K562 (cell line): ENCODE results near the gene TCEANC2. TPM values are rescaled to one million over a fixed set of nuclear protein-coding genes. Genes with fewer than 3 reads are reported as not detected.
A peak's percentile ranks its signal among the peaks of the same experiment; 100 is the strongest.
"Not testable (repeated sequence)": the region's sequence is repeated elsewhere in the genome, so short reads cannot be mapped to it uniquely, and the experiment has no call there.

Source experiments
- ATAC-seq: fragments of 200-7000 bp; cut with Tn5 transposase; 3 replicates; pipeline ENCODE4 v1.9.1; 2020; ENCODE audit warnings: moderate library complexity
- BruUV-seq: library from RNA; stranded (reverse); fragments of 400-500 nt; replicated peaks from 2 replicates; lab custom pipeline; 2021; lab: Mats Ljungman, UMichigan
- CTCF ChIA-PET: fragments of 300-600 bp; formaldehyde crosslinking; extraction: SDS; loops from one replicate; lab custom pipeline; 2021; ENCODE audit warnings: low intra/inter-chr PET ratio; lab: Yijun Ruan, JAX
- POLR2A ChIA-PET: fragments of 300-600, 350-650 bp; sonication (Branson Sonifier 250); formaldehyde crosslinking; extraction: SDS; loops from one replicate; lab custom pipeline; 2021; ENCODE audit warnings: antibody characterized with exemption, inconsistent platforms; lab: Yijun Ruan, JAX
- DNase-seq, 4 experiments: peaks; one replicate each; pipeline versions ENCODE4 v3.0.0 to v3.0.0-alpha.2; 2011 to 2018; ENCODE audit warnings: low spot score in 3 of 4, mixed read lengths in 3 of 4; ENCODE audit errors: extremely low read depth in 1 of 4
- FAIRE-seq: peaks from 2 replicates; lab custom pipeline; 2011; peaks lifted over from hg19 to GRCh38; lab: Jason Lieb, UNC
- H2AFZ ChIP-seq: 2 replicates; pipeline ENCODE4 v1.6.0; 2011; ENCODE audit warnings: low read depth, low read length, control low read depth, inconsistent platforms
- H3K27ac ChIP-seq: fragments of 200-600 bp; 3 replicates; pipeline ENCODE4 v1.8.0; 2011; ENCODE audit warnings: low read depth, mild to moderate bottlenecking, control low read depth, inconsistent platforms, low read length, moderate library complexity, mixed read lengths; ENCODE audit errors: extremely low read depth
- H3K27me3 ChIP-seq, 2 experiments: fragments of 300-600 bp in 1 of 2; 2 replicates in 1 of 2; 3 replicates in 1 of 2; pipeline versions ENCODE4 v1.6.0 to v1.8.0; 2011; ENCODE audit warnings: inconsistent platforms in 2 of 2, low read length in 2 of 2, mild to moderate bottlenecking in 1 of 2, mixed read lengths in 1 of 2, moderate library complexity in 1 of 2; ENCODE audit not compliant: control insufficient read depth in 2 of 2, insufficient read depth in 2 of 2
- H3K36me3 ChIP-seq: fragments of 300-600 bp; 3 replicates; pipeline ENCODE4 v1.8.0; 2011; ENCODE audit warnings: mild to moderate bottlenecking, low read length, inconsistent platforms; ENCODE audit not compliant: control insufficient read depth, insufficient read depth
- H3K4me1 ChIP-seq, 2 experiments: fragments of 200-600 bp in 1 of 2; replicated peaks in 1 of 2; 2 replicates in 1 of 2; 3 replicates in 1 of 2; pipeline versions ENCODE4 v1.5.1 to v1.8.0; 2011; ENCODE audit warnings: inconsistent platforms in 2 of 2, low read length in 2 of 2, mild to moderate bottlenecking in 1 of 2, mixed read lengths in 1 of 2, moderate library complexity in 1 of 2; ENCODE audit not compliant: control insufficient read depth in 2 of 2, insufficient read depth in 2 of 2
- H3K4me2 ChIP-seq: 2 replicates; pipeline ENCODE4 v1.6.1; 2011; ENCODE audit warnings: low read length, control low read depth, inconsistent platforms, mixed read lengths; ENCODE audit not compliant: insufficient read depth
- H3K4me3 ChIP-seq: fragments of 200-600 bp; sonication (generic), shearing (Covaris generic); 2 replicates; pipeline ENCODE4 v1.5.1; 2016; ENCODE audit warnings: control low read depth, inconsistent platforms
- H3K79me2 ChIP-seq: fragments of 200-600 bp; 3 replicates; pipeline ENCODE4 v1.8.0; 2011; ENCODE audit warnings: low read length, inconsistent platforms; ENCODE audit not compliant: control insufficient read depth, insufficient read depth
- H3K9ac ChIP-seq, 2 experiments: 2 replicates each; pipeline versions ENCODE4 v1.6.0 to v1.6.1; 2011; ENCODE audit warnings: low read depth in 2 of 2, low read length in 2 of 2, control low read depth in 1 of 2, inconsistent platforms in 1 of 2, mild to moderate bottlenecking in 1 of 2, mixed read lengths in 1 of 2; ENCODE audit not compliant: insufficient read depth in 1 of 2
- H3K9me1 ChIP-seq: one replicate; pipeline ENCODE4 v1.6.0; 2011; ENCODE audit warnings: inconsistent platforms, mild to moderate bottlenecking, low read length, moderate library complexity; ENCODE audit not compliant: control insufficient read depth, insufficient read depth
- H3K9me3 ChIP-seq: replicated peaks from 2 replicates; pipeline ENCODE4 v1.5.1; 2011; ENCODE audit warnings: low read depth, low read length, inconsistent platforms; ENCODE audit not compliant: control insufficient read depth, insufficient read depth
- H4K20me1 ChIP-seq: replicated peaks from 2 replicates; pipeline ENCODE4 v1.6.1; 2011; ENCODE audit warnings: low read length, inconsistent platforms, mixed read lengths; ENCODE audit not compliant: control insufficient read depth, insufficient read depth
- GABPA ChIP-seq: fragments of 200-800 bp; sonication (Bioruptor generic); conservative IDR thresholded peaks from 2 replicates; pipeline ENCODE4 v1.6.1; 2016; ENCODE audit warnings: low read depth, missing genetic modification characterization, missing compliant biosample characterization
- GATAD2B ChIP-seq: fragments of 450-650 bp; IDR thresholded peaks from 2 replicates; pipeline ENCODE4 v1.6.1; 2017; ENCODE audit warnings: mild to moderate bottlenecking, borderline replicate concordance
- HMGN3 ChIP-seq: IDR thresholded peaks from 2 replicates; pipeline ENCODE4 v1.6.1; 2011; ENCODE audit warnings: borderline replicate concordance, low read depth, mild to moderate bottlenecking, mixed read lengths, low read length; ENCODE audit not compliant: insufficient read length; ENCODE audit errors: extremely low read depth
- KLF6 ChIP-seq: fragments of 250-450 bp; sonication (Bioruptor Pico); IDR thresholded peaks from 2 replicates; pipeline ENCODE4 v1.4.0; 2020; ENCODE audit warnings: mild to moderate bottlenecking, moderate library complexity, borderline replicate concordance
- RBM25 ChIP-seq: fragments of 200-400 bp; formaldehyde crosslinking; IDR thresholded peaks from 2 replicates; pipeline ENCODE4 v1.6.1; 2018; ENCODE audit warnings: low read length, low read depth, moderate library complexity; ENCODE audit not compliant: severe bottlenecking
- SMARCA5 ChIP-seq: fragments of 450-650 bp; IDR thresholded peaks from 2 replicates; pipeline ENCODE4 v1.6.1; 2016
- SRSF9 ChIP-seq: fragments of 200-400 bp; formaldehyde crosslinking; IDR thresholded peaks from 2 replicates; pipeline ENCODE4 v1.6.1; 2017; ENCODE audit warnings: low read depth, low read length, borderline replicate concordance
- TCF3 ChIP-seq: sonication (generic); formaldehyde crosslinking; IDR thresholded peaks from 2 replicates; pipeline ENCODE4 v1.4.0; 2020; ENCODE audit warnings: mild to moderate bottlenecking, missing genetic modification reagents
- ZEB2 ChIP-seq: fragments of 450-650 bp; IDR thresholded peaks from 2 replicates; pipeline ENCODE4 v1.6.1; 2016
- ZNF121 ChIP-seq: sonication (generic); formaldehyde crosslinking; conservative IDR thresholded peaks from 2 replicates; pipeline ENCODE4 v1.8.0; 2022; ENCODE audit warnings: missing genetic modification reagents
- ZNF668 ChIP-seq: fragments of 250-450 bp; sonication (Bioruptor Pico); IDR thresholded peaks from 2 replicates; pipeline ENCODE4 v1.8.0; 2022; ENCODE audit warnings: mild to moderate bottlenecking, inconsistent platforms
- WGBS: fragments of 100-300 bp; shearing (Covaris generic); methylation state at CpG from one replicate; pipeline ENCODE4 v1.1.6; 2016; ENCODE audit warnings: low coverage, mixed read lengths; ENCODE audit not compliant: insufficient coverage; ENCODE audit errors: missing lambda C conversion rate; 5-methylcytosine and 5-hydroxymethylcytosine counted together
- in situ Hi-C: fragments of 300-500 bp; cut with MboI; formaldehyde crosslinking; loops from 4 replicates; pipeline ENCODE4 v1.15.0; 2018; ENCODE audit warnings: inconsistent platforms, mixed read lengths
- intact Hi-C: fragments of 100-400 bp; cut with micrococcal nuclease; formaldehyde crosslinking; loops from 2 replicates; pipeline ENCODE4 v1.14.2; 2022
- polyA plus RNA-seq, 8 experiments: library from polyadenylated mRNA; depleted of rRNA in 4 of 8; stranded (reverse) in 5 of 8; unstranded in 3 of 8; fragments of >200 nt; fragmentation: Nextera tagmentation in 2 of 8; fragmentation: Illumina TruSeq in 1 of 8; extraction: Ambion mirVana in 2 of 8; extraction: Trizol in 1 of 8; gene quantifications; 2 replicates each; pipeline versions ENCODE4 v1.2.1 to v1.2.3, GENCODE V29; 2011 to 2014; ENCODE audit warnings: inconsistent platforms in 1 of 8, missing spikeins in 1 of 8
- total RNA-seq, 7 experiments: library from RNA; depleted of rRNA in 6 of 7; stranded (reverse); fragments of >200 nt in 6 of 7; fragmentation: Illumina TruSeq in 2 of 7; extraction: Trizol in 2 of 7; gene quantifications; 2 replicates each; pipeline versions ENCODE4 v1.2.1 to v1.2.3, GENCODE V29; 2011 to 2021; ENCODE audit warnings: low replicate concordance in 1 of 7
- TF ChIP-seq, protein P1 (sequence below): sonication (generic); formaldehyde crosslinking; IDR thresholded peaks from 2 replicates; pipeline ENCODE4 v1.8.1; 2023; ENCODE audit warnings: mild to moderate bottlenecking, missing genetic modification reagents

TCEANC2 gene
- total and polyA plus RNA-seq, 9 of the 15 experiments (the other 6 are each of a cell fraction or from before 2014, with no cell fraction given): 3.3 to 10.2 (median 7.0) TPM

DNA sequence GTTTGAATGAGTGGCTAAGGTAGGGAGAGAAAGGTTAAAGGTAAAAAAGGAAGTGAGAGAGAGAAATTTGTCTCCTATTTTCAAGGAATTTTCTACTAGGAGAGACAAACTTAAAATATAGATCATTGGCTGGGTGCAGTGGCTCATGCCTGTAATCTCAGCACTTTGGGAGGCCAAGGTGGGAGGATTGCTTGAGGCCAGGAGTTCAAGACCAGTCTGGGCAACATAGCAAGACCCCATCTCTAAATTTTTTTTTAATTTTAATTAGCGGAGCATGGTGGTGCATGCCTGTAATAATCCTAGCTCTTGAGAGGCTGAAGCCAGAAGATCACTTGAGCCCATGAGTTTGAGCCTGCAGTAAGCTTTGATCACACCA lies 41.3 kb downstream of the TCEANC2 start:
- FAIRE-seq, DNase-seq, BruUV-seq, H3K27ac ChIP-seq, intact Hi-C loops, H3K4me1 ChIP-seq, H3K36me3 ChIP-seq, H3K9me3 ChIP-seq, H2AFZ ChIP-seq, H3K79me2 ChIP-seq, H3K4me2 ChIP-seq, H3K27me3 ChIP-seq, H3K4me3 ChIP-seq, in situ Hi-C loops, CTCF ChIA-PET, ATAC-seq, H3K9me1 ChIP-seq, H4K20me1 ChIP-seq, H3K9ac ChIP-seq: not testable (repeated sequence)
- POLR2A ChIA-PET: interaction anchor here (0.6 to 2.3 kb wide), 3 partner anchors 13 to 177 kb away, joined by 3 to 7 read pairs (median 3); no protein-coding TSS in a partner anchor
- WGBS: 94% methylated on average over 1 of the region's 1 CpG
- TF ChIP-seq RBM25 (peak; percentile 17), ZNF121 (CRISPR knock-in tag) (0 out of 2 replicates have a peak, but pooled peaks have one; percentile 34)
- TF ChIP-seq, all 486 proteins: peak for 2; not testable (repeated sequence) for 484

DNA sequence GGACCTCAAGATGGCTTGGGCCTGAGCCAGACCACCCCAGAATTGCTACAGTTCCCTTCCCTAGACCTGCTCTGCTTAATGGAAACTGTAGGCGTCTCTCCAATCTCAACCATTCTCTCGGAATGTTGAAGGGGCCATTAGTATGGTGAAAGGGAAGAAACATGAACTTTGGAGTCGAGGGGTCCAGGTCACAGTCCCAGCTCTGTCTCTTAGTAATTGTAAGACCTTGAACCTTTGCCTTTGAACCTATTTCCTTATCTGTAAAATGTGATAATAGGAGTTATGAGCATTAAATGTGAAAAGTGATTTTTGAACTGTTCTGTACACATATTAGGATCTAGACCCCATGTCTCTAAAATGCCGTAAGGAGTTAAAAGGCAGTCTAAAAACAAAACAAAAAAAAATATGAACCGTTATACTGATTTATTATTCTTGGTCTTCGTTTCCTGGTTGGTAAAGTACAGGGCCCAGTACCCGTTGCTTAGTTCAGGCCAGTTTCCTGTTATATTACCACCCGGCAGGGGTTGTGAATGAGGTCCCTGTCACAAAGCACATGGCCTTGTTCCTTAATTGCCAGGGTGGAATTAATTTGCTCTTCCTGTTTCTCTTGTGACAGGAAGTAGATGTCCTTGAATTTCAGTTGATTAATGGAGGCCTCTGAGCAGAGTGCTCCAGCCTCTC lies 42.3 kb downstream of the TCEANC2 start:
- intact Hi-C loops (no loop called here), in situ Hi-C loops (no loop called here)
- ChIA-PET CTCF (no interaction called here), POLR2A (no interaction called here)
- 65% methylated on average over 8 of the region's 8 CpGs for WGBS
- Histone ChIP-seq H2AFZ (no peak overlapping the region), H3K79me2 (no peaks in the 10 kb centered on the region), H3K9ac (no peak overlapping the region), H3K27ac (no peak overlapping the region), H3K9me1 (no peaks in the 10 kb centered on the region), H3K9me3 (no peaks in the 10 kb centered on the region), H3K36me3 (peaks cover 4% of the 10 kb centered on the region; the same call in 1 of the 3 replicates), H3K4me2 (no peak overlapping the region), H3K4me1 (0 out of 5 replicates have a peak, but pooled peaks cover 0 to 4% of the 10 kb centered on the region in 2 experiments), H3K4me3 (no peak overlapping the region), H4K20me1 (no peaks in the 10 kb centered on the region), H3K27me3 (no peaks in the 10 kb centered on the region)
- ATAC-seq: no peak
- DNase-seq: no peak
- no TSS peak for BruUV-seq
- no peak for FAIRE-seq
- TF ChIP-seq TCF3 (CRISPR knock-in tag): no peak
- no peak for TF ChIP-seq ZNF668 (CRISPR knock-in tag)
- TF ChIP-seq, protein P1, sequence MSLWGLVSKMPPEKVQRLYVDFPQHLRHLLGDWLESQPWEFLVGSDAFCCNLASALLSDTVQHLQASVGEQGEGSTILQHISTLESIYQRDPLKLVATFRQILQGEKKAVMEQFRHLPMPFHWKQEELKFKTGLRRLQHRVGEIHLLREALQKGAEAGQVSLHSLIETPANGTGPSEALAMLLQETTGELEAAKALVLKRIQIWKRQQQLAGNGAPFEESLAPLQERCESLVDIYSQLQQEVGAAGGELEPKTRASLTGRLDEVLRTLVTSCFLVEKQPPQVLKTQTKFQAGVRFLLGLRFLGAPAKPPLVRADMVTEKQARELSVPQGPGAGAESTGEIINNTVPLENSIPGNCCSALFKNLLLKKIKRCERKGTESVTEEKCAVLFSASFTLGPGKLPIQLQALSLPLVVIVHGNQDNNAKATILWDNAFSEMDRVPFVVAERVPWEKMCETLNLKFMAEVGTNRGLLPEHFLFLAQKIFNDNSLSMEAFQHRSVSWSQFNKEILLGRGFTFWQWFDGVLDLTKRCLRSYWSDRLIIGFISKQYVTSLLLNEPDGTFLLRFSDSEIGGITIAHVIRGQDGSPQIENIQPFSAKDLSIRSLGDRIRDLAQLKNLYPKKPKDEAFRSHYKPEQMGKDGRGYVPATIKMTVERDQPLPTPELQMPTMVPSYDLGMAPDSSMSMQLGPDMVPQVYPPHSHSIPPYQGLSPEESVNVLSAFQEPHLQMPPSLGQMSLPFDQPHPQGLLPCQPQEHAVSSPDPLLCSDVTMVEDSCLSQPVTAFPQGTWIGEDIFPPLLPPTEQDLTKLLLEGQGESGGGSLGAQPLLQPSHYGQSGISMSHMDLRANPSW (CRISPR knock-in tag): no peak
- TF ChIP-seq ZEB2: no peak
- TF ChIP-seq SRSF9: no peak
- no peak for TF ChIP-seq GATAD2B
- 0 out of 2 replicates have a peak, but pooled peaks have one; percentile 27 for TF ChIP-seq GABPA (tag)
- TF ChIP-seq KLF6 (CRISPR knock-in tag): no peak
- TF ChIP-seq HMGN3: no peak
- no peak for TF ChIP-seq SMARCA5
